GM10248 (cell line): ENCODE data around the gene RPL7A.
A peak's percentile ranks its signal among the peaks of the same experiment; 100 is the strongest.

ENCODE experiments used
- CTCF ChIA-PET: fragments of 300-600 bp; sonication (Branson Sonifier 250); formaldehyde crosslinking; extraction: SDS; loops from one replicate; lab custom pipeline; 2021; ENCODE audit warnings: antibody characterized with exemption; lab: Yijun Ruan, JAX
- POLR2A ChIA-PET: fragments of 350-650 bp; sonication (Branson Sonifier 250); formaldehyde crosslinking; extraction: SDS; loops from one replicate; lab custom pipeline; 2020; ENCODE audit warnings: antibody characterized with exemption; lab: Yijun Ruan, JAX
- DNase-seq: peaks from one replicate; pipeline ENCODE4 v3.0.0; 2012; ENCODE audit errors: extremely low spot score
- TF ChIP-seq, protein P1 (sequence below): IDR thresholded peaks from 2 replicates; pipeline ENCODE4 v1.5.1; 2012; ENCODE audit warnings: mild to moderate bottlenecking, low read depth; ENCODE audit errors: extremely low read depth, missing control alignments, control extremely low read depth

Gene RPL7A

DNA sequence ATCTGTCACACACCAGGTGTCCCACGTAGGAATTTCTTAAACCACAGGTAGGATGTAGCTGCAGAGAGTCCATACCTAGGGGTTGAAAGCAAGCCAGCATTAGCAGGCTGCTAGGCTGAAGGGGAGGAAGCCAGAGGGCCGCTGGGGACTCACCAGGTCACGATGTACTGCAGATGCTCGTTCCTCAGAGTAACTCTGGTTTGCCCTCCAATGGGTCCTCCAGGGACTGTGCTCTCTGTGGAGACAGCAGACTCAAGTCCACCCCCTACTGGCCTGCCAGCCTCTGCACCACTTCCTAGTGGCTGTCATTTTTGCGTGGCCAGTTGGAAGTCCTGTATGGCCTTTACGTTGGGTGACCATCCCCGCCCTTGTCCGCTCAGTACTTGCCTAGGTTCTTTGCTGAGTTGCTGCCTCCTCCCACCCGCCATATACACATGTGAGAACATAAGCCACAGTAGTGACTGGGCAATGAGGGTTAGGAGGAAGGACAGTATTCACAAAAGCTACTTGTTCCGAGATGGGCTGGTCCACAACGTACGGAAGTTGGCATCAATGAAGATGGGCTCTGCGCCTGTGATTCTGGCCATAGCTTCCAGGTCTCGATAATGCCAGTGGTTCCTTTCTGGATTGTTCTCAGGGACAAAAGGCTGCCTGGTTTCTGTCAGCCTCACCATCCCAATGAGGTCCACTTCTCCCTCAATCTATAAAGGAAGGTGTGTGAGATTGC is 4.1 kb downstream of the RPL7A start:
- CTCF ChIA-PET, result interaction anchor here (0.9 to 2.0 kb wide), 4 partner anchors 10 to 21 kb away, joined by 3 to 8 read pairs (median 4); no protein-coding TSS in a partner anchor
- POLR2A ChIA-PET, result interaction anchor here (1.0 to 1.3 kb wide), 2 partner anchors 9 to 12 kb away, joined by 4 to 6 read pairs; no protein-coding TSS in a partner anchor
- TF ChIP-seq, protein P1, sequence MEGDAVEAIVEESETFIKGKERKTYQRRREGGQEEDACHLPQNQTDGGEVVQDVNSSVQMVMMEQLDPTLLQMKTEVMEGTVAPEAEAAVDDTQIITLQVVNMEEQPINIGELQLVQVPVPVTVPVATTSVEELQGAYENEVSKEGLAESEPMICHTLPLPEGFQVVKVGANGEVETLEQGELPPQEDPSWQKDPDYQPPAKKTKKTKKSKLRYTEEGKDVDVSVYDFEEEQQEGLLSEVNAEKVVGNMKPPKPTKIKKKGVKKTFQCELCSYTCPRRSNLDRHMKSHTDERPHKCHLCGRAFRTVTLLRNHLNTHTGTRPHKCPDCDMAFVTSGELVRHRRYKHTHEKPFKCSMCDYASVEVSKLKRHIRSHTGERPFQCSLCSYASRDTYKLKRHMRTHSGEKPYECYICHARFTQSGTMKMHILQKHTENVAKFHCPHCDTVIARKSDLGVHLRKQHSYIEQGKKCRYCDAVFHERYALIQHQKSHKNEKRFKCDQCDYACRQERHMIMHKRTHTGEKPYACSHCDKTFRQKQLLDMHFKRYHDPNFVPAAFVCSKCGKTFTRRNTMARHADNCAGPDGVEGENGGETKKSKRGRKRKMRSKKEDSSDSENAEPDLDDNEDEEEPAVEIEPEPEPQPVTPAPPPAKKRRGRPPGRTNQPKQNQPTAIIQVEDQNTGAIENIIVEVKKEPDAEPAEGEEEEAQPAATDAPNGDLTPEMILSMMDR, result peak; percentile 57
- DNase-seq, result peak; percentile 43

DNA sequence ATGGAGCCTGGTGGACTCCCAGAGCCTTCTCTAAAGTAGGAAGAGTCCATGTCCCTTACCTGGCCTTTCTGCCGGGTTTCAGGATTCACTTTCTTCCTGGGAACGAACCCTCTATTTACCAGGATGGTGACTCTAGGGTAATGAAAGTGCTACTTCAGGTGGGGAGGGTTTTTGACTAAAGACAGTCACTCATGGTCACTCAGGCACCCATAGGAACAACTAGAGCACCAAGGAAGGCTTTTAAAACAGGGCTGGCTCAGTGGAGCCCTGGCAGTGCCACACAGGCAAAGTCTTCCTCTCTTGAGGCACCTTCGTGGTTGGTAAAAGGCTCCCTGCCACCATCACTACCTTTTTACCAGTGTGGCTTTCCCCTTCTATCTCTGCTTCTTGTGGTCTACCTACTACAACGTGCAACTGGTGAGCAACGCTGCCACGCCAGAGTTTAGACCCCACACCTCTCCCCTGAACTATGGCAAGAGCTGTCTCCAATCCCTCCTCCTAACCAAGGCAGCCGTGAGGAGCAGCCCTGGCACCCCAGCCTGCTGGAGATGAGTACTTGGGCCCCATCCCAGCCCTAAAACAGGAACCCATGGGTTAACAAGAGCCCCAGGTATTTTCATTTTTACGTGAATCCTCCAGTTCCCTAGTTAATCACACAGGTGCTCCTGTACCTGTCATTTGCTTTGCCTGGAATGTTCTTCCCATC is 4.8 kb downstream of the RPL7A start:
- no peak for DNase-seq
- POLR2A ChIA-PET, result interaction anchor here (1.3 to 4.8 kb wide), 2 partner anchors 12 to 19 kb away, joined by 4 to 21 read pairs; no protein-coding TSS in a partner anchor
- TF ChIP-seq, protein P1, result no peak
- CTCF ChIA-PET, result no interaction called here

DNA sequence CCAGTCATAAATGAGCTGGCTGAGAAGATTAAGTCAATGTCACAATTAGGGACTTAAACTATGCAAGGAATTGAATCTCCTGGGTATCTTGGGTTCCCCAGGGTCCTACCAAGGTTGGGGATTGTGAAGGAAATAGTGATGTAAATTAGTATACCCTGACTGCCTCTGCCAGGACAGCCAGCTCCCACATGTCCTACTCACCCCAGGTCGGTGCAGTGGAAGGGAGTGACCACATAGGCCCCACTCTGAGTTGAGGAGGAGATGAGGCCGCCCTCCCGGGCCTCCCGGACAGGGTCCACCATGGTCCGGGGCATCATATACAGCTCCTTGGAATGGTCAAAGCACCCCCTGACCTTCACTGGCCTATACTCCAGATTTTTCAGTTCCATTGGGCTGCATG is 5.5 kb downstream of the RPL7A start:
- TF ChIP-seq, protein P1, result no peak
- ChIA-PET CTCF (no interaction called here), POLR2A (interaction anchor here (1.3 to 4.8 kb wide), 2 partner anchors 11 to 18 kb away, joined by 4 to 21 read pairs; no protein-coding TSS in a partner anchor)
- DNase-seq, result no peak

DNA sequence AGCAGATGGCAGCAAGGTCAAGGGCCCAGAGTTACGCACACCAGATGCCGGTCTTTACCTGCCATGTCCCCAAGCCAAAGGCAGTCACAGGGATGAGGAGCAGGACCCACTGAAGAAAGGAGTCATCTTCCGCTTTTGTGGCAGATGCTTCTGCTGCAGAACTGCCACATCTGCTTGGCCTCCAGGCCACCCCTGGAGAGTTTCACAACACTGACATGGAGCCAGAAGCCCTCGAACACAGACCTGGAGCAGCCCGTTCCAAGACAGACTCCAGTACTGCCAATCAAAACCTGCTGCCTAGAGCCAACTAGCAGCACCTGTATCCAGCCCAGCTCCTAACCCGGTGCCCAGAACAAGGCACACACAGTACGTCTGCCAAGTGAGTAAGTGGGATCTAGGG is 6.7 kb downstream of the RPL7A start:
- TF ChIP-seq, protein P1, result no peak
- ChIA-PET CTCF (interaction anchor here (1.1 to 1.7 kb wide), 2 partner anchors 22 to 132 kb away, joined by 3 to 4 read pairs; no protein-coding TSS in a partner anchor), POLR2A (interaction anchor here (4.8 kb wide), 1 partner anchor 17 kb away, joined by 21 read pairs; no protein-coding TSS in a partner anchor)
- no peak for DNase-seq

DNA sequence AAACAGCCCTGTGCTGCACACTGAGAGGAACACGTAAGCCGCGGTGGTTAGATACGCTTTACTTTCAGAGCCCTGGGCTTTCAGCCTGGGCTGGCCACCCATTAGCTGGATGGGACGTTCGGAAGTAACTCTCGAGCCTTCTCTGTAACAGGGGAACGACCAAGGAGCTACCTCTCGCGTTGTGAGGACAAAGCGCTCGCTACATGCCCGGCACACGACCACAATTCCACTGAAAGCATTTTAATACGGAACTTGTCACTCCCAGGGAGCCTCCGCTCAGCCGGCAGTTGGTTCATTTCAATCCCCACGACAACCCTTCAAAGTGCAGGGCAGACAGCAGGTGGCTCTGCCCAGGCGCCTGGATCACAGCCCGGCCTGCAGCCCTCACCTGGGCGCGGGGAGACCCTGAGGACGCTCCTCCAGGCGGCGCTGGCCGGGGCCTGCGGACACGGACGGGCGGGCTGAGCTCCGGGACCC is 7.9 kb downstream of the RPL7A start:
- TF ChIP-seq, protein P1, result peak; percentile 2
- CTCF ChIA-PET, result interaction anchor here (1.1 to 1.9 kb wide), 6 partner anchors 10 to 209 kb away, joined by 3 to 12 read pairs (median 4); no protein-coding TSS in a partner anchor
- POLR2A ChIA-PET, result interaction anchor here (0.7 to 4.8 kb wide), 5 partner anchors 8 to 90 kb away, joined by 3 to 21 read pairs (median 9); partner anchors contain the start of genes MED22 and RPL7A
- no peak for DNase-seq

DNA sequence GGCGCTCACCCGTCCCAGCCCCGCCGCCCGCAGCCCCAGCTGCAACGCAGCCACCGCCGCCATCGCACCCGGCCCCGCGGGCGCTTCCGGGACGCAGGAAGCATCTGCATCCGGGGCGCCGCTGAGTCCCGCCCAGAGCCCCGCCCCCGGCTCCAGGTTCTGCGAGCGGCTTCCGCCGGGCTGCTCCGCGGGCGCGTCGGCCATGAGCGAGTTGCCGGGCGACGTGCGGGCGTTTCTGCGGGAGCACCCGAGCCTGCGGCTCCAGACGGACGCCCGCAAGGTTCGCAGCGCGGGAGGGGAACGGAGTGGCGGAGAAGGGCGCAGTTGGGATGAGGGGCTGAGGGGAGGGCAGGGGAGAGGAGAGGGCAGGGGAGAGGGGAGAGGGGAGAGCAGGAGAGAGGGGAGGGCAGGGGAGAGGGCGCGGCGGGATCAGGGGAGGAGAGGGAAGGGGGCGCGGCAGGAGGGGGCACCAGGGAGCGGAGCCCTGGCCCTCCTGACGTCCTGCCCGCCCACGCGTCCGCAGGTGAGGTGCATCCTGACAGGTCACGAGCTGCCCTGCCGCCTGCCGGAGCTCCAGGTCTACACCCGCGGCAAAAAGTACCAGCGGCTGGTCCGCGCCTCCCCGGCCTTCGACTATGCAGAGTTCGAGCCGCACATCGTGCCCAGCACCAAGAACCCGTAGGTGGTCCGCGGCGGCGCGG is 8.5 kb downstream of the RPL7A start, which contains the start of the genes SURF1 and SURF2:
Gene SURF1 (minus strand): TSS at position 97 of the 701 bp plus-strand sequence. CDS start 34 bp downstream, at position 63.
Gene SURF2 (plus strand): TSS at position 160 of the 701 bp plus-strand sequence. CDS start 43 bp downstream, at position 203.
- DNase-seq, result peak; percentile 93
- TF ChIP-seq, protein P1, result peak; percentile 8
- CTCF ChIA-PET, result interaction anchor here (1.1 to 1.9 kb wide), 4 partner anchors 10 to 209 kb away, joined by 3 to 12 read pairs (median 4); no protein-coding TSS in a partner anchor
- POLR2A ChIA-PET, result interaction anchor here (0.7 to 4.8 kb wide), 4 partner anchors 9 to 89 kb away, joined by 3 to 21 read pairs (median 12); partner anchors contain the start of genes MED22 and RPL7A
